OCI-LY1 (cell line): ENCODE measurements around the gene AREL1.

Experiments used
- H2AFZ ChIP-seq: fragments of 200-600 bp; sonication (generic), shearing (Covaris generic); 2 replicates; pipeline ENCODE4 v1.6.0; 2014; ENCODE audit warnings: antibody characterized with exemption, mild to moderate bottlenecking, low read length
- H3F3A ChIP-seq: fragments of 200-600 bp; sonication (generic), shearing (Covaris generic); 2 replicates; pipeline ENCODE4 v1.6.0; 2014; ENCODE audit warnings: mild to moderate bottlenecking, antibody characterized with exemption, low read length, moderate library complexity; ENCODE audit not compliant: insufficient read depth
- H3K27ac ChIP-seq: fragments of 200-600 bp; sonication (generic); 2 replicates; pipeline ENCODE4 v1.5.1; 2014; ENCODE audit warnings: low read length, mixed run types, mild to moderate bottlenecking, low read depth; ENCODE audit not compliant: poor library complexity, severe bottlenecking
- H3K27me3 ChIP-seq: fragments of 200-600 bp; sonication (generic); 2 replicates; pipeline ENCODE4 v1.6.0; 2014; ENCODE audit warnings: antibody characterized with exemption, mild to moderate bottlenecking, low read length, moderate library complexity; ENCODE audit not compliant: insufficient read depth
- H3K36me3 ChIP-seq: fragments of 200-600 bp; sonication (generic); 2 replicates; pipeline ENCODE4 v1.6.1; 2014; ENCODE audit warnings: mild to moderate bottlenecking, antibody characterized with exemption, low read length, moderate library complexity, mixed read lengths; ENCODE audit not compliant: insufficient read depth
- H3K4me1 ChIP-seq: fragments of 200-600 bp; sonication (generic); 2 replicates; pipeline ENCODE4 v1.5.1; 2014; ENCODE audit warnings: mild to moderate bottlenecking, low read length, moderate library complexity; ENCODE audit not compliant: insufficient read depth, severe bottlenecking
- H3K4me2 ChIP-seq: fragments of 200-600 bp; sonication (generic), shearing (Covaris generic); 2 replicates; pipeline ENCODE4 v1.6.1; 2014; ENCODE audit warnings: low read length
- H3K4me3 ChIP-seq: fragments of 200-600 bp; sonication (generic); 2 replicates; pipeline ENCODE4 v1.5.1; 2014; ENCODE audit warnings: low read length, low read depth, mild to moderate bottlenecking, mixed read lengths; ENCODE audit not compliant: poor library complexity, severe bottlenecking
- H3K79me2 ChIP-seq: fragments of 200-600 bp; shearing (Covaris generic); 2 replicates; pipeline ENCODE4 v1.6.1; 2016; ENCODE audit warnings: mixed run types, low read length, mixed read lengths; ENCODE audit not compliant: insufficient read depth
- H3K9ac ChIP-seq: fragments of 200-600 bp; sonication (generic), shearing (Covaris generic); 2 replicates; pipeline ENCODE4 v1.6.1; 2014; ENCODE audit warnings: mild to moderate bottlenecking, low read length, mixed read lengths
- H3K9me2 ChIP-seq: fragments of 200-600 bp; sonication (generic), shearing (Covaris generic); 2 replicates; pipeline ENCODE4 v1.6.1; 2014; ENCODE audit warnings: low read depth, mild to moderate bottlenecking, low read length, mixed read lengths
- H3K9me3 ChIP-seq: fragments of 200-600 bp; shearing (Covaris generic); 2 replicates; pipeline ENCODE4 v1.6.1; 2014; ENCODE audit warnings: low read length, mixed read lengths
- H4K20me1 ChIP-seq: fragments of 200-600 bp; sonication (generic), shearing (Covaris generic); 2 replicates; pipeline ENCODE4 v1.6.0; 2016; ENCODE audit warnings: mild to moderate bottlenecking, low read length; ENCODE audit not compliant: insufficient read depth
- CTCF ChIP-seq: fragments of 200-600 bp; sonication (generic), shearing (Covaris generic); IDR thresholded peaks from 2 replicates; pipeline ENCODE4 v1.5.1; 2017; ENCODE audit warnings: mild to moderate bottlenecking, antibody characterized with exemption, low read length, moderate library complexity, mixed read lengths
- EZH2 ChIP-seq: fragments of 200-600 bp; sonication (generic), shearing (Covaris generic); IDR thresholded peaks from 2 replicates; pipeline ENCODE4 v1.8.0; 2017; ENCODE audit warnings: borderline replicate concordance, mixed run types, mild to moderate bottlenecking, antibody characterized with exemption, low read length, moderate library complexity, mixed read lengths

Gene AREL1

GRCh38 chr14:74649673-74650072 is 63.2 kb downstream of the AREL1 start:
- Histone ChIP-seq H3K4me1 (no peaks in the 10 kb centered on the region), H3K4me2 (no peak overlapping the region), H3K36me3 (no peaks in the 10 kb centered on the region), H3K27ac (no peak overlapping the region), H3K9me3 (no peaks in the 10 kb centered on the region), H3K4me3 (no peak overlapping the region), H2AFZ (no peak overlapping the region), H3K79me2 (no peaks in the 10 kb centered on the region), H3K9ac (no peak overlapping the region), H4K20me1 (no peaks in the 10 kb centered on the region), H3K9me2 (no peaks in the 10 kb centered on the region), H3F3A (no peaks in the 10 kb centered on the region), H3K27me3 (peaks cover 4% of the 10 kb centered on the region; the same call in 1 of the 2 replicates)
- TF ChIP-seq CTCF (no peak), EZH2 (no peak)

- H3K4me1 ChIP-seq: no peaks in the 10 kb centered on the region
- H2AFZ ChIP-seq: no peak overlapping the region
- H3K9me3 ChIP-seq: no peaks in the 10 kb centered on the region
- H3K9me2 ChIP-seq: no peaks in the 10 kb centered on the region
- H3K27me3 ChIP-seq: peaks cover 4% of the 10 kb centered on the region; the same call in 1 of the 2 replicates
- H3K27ac ChIP-seq: no peak overlapping the region
- H4K20me1 ChIP-seq: no peaks in the 10 kb centered on the region
- H3K4me3 ChIP-seq: no peak overlapping the region
- no peak overlapping the region for H3K4me2 ChIP-seq
- no peaks in the 10 kb centered on the region for H3K79me2 ChIP-seq
- H3K36me3 ChIP-seq: no peaks in the 10 kb centered on the region
- TF ChIP-seq CTCF (no peak), EZH2 (no peak)
- H3K9ac ChIP-seq: no peak overlapping the region
- H3F3A ChIP-seq: no peaks in the 10 kb centered on the region
Observed at GRCh38 chr14:74649167-74649566, 63.7 kb downstream of the AREL1 start.

- Histone ChIP-seq H2AFZ (no peak overlapping the region), H3K4me2 (no peak overlapping the region), H3K27ac (no peak overlapping the region), H3K9me2 (no peaks in the 10 kb centered on the region), H4K20me1 (no peaks in the 10 kb centered on the region), H3K4me1 (no peaks in the 10 kb centered on the region), H3F3A (no peaks in the 10 kb centered on the region), H3K4me3 (no peak overlapping the region), H3K9me3 (no peaks in the 10 kb centered on the region), H3K79me2 (no peaks in the 10 kb centered on the region), H3K27me3 (peaks cover 4% of the 10 kb centered on the region; the same call in 1 of the 2 replicates), H3K9ac (no peak overlapping the region), H3K36me3 (no peaks in the 10 kb centered on the region)
- TF ChIP-seq EZH2: no peak
- TF ChIP-seq CTCF: no peak
Observed at GRCh38 chr14:74648601-74649000, 64.3 kb downstream of the AREL1 start.
